Measurements from ENCODE around the gene RAB8A. TPM values are rescaled to one million over a fixed set of nuclear protein-coding genes. Genes with fewer than 3 reads are reported as not detected.
A peak's percentile ranks its signal among the peaks of the same experiment; 100 is the strongest.

The RAB8A gene
- total RNA-seq, 2 donors from 2014 or later: 127 to 145 TPM

DNA sequence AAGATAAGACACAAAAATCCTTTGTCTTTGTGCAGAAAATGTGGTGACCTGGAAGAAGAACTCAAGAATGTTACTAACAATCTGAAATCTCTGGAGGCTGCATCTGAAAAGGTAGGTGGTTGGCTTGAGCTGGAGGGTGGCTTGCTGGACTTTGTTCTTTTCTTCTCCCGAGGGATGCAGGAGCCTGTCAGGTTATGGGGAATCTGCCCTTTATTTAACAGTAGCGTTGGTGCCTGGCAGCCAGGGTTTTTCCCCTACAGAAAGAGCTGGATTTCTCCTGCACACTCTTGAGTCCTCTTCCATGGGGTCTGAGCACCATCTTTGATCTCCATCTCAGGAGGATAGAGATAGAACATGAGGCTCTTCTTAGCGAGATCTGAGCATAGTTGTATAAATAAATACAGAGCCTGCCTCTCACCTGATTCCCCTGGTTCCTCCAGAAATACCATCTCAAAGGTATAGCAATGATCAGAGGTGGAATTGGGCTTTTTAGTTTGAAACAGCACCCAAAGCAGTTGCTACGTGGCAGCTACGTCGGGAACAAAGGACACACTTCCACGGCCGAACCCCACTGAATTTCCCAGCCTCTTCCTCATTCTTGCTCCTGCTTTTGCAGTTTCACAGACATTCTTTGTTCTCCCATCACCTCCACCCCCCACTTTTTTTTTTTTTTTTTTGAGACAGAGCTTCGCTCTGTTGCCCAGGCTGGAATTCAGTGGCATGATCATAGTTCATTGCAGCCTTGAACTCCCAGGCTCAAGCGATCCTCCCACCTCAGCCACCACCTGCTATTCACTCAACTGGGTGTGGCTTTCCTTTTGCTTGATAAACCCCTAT is 22.5 kb upstream of the RAB8A start:
- H3K9me3 ChIP-seq: no peaks in the 10 kb centered on the region
- TF ChIP-seq, protein P1, sequence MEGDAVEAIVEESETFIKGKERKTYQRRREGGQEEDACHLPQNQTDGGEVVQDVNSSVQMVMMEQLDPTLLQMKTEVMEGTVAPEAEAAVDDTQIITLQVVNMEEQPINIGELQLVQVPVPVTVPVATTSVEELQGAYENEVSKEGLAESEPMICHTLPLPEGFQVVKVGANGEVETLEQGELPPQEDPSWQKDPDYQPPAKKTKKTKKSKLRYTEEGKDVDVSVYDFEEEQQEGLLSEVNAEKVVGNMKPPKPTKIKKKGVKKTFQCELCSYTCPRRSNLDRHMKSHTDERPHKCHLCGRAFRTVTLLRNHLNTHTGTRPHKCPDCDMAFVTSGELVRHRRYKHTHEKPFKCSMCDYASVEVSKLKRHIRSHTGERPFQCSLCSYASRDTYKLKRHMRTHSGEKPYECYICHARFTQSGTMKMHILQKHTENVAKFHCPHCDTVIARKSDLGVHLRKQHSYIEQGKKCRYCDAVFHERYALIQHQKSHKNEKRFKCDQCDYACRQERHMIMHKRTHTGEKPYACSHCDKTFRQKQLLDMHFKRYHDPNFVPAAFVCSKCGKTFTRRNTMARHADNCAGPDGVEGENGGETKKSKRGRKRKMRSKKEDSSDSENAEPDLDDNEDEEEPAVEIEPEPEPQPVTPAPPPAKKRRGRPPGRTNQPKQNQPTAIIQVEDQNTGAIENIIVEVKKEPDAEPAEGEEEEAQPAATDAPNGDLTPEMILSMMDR (IDR thresholded peaks at IDR 0.05): no peak
- no peak overlapping the region for H3K4me3 ChIP-seq
- peak overlapping the region; percentile 64 for H3K27ac ChIP-seq
- H3K9ac ChIP-seq (ENCODE audit: low read depth in 2 of 2, low read length in 2 of 2): peak overlapping the region in 1 of 2 donors; percentile 52
- peaks cover 40% of the 10 kb centered on the region for H3K36me3 ChIP-seq
- H3K27me3 ChIP-seq: no peaks in the 10 kb centered on the region
- DNase-seq: no peak
- H3K4me1 ChIP-seq: peaks cover 30% of the 10 kb centered on the region
- intact Hi-C loops (cut with DNase I): no loop called here

- intact Hi-C loops (cut with DNase I): no loop called here
- Histone ChIP-seq H3K4me1 (peaks cover 26% of the 10 kb centered on the region), H3K27me3 (no peaks in the 10 kb centered on the region), H3K36me3 (peaks cover 29% of the 10 kb centered on the region), H3K9ac (ENCODE audit: low read depth in 2 of 2, low read length in 2 of 2) (no peak overlapping the region), H3K4me3 (no peak overlapping the region), H3K9me3 (no peaks in the 10 kb centered on the region), H3K27ac (no peak overlapping the region)
- TF ChIP-seq, protein P1 (IDR thresholded peaks at IDR 0.05): no peak
- DNase-seq: no peak
These were observed 19.9 kb upstream of the RAB8A start for GRCh38 chr19:16091546-16092475.

DNA sequence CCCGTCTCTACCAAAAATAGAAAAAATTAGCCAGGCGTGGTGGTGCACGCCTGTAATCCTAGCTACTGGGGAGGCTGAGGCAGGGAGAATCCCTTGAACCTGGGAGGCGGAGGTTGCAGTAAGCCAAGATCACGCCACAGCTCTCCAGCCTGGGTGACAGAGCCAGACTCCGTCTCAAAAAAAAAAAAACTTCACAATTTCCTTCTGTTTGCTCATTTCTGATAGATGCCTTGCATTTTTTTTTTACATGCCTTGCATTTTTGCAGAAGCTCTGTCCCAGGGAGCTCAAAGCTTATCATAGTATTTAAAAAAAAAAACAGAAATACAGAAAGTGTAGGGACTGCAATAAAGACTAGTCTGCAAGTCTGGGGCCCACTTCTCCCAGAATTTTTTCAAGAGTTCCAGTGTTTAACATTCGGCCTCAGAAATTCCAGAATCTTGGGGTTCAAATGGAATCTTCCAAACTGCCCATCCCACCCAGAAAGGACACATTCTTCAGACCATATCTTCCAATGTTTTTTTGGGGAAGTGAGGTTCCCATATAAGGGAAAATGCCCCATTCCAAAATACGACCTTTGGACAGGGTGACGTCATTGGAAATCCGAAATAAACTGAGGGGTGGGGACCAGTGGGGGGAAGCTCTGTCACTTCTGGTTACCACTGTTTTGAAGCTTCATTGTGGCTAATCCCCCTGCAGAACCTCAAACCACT is 17.2 kb upstream of the RAB8A start:
- TF ChIP-seq, protein P1 (IDR thresholded peaks at IDR 0.05): no peak
- Histone ChIP-seq H3K36me3 (peaks cover 19% of the 10 kb centered on the region), H3K27me3 (no peaks in the 10 kb centered on the region), H3K9me3 (no peaks in the 10 kb centered on the region), H3K4me3 (no peak overlapping the region), H3K9ac (ENCODE audit: low read depth in 2 of 2, low read length in 2 of 2) (no peak overlapping the region), H3K4me1 (peaks cover 11% of the 10 kb centered on the region), H3K27ac (no peak overlapping the region)
- intact Hi-C loops (cut with DNase I): no loop called here
- DNase-seq: no peak

GRCh38 chr19:16095071-16095571 is 16.6 kb upstream of the RAB8A start:
- Histone ChIP-seq H3K9ac (ENCODE audit: low read depth in 2 of 2, low read length in 2 of 2) (no peak overlapping the region), H3K4me3 (no peak overlapping the region), H3K36me3 (peaks cover 22% of the 10 kb centered on the region), H3K4me1 (peaks cover 8% of the 10 kb centered on the region), H3K27me3 (no peaks in the 10 kb centered on the region), H3K27ac (no peak overlapping the region), H3K9me3 (no peaks in the 10 kb centered on the region)
- intact Hi-C loops (cut with DNase I): no loop called here
- DNase-seq: no peak
- TF ChIP-seq, protein P1 (IDR thresholded peaks at IDR 0.05): no peak
